Measurements from ENCODE around the gene NPLOC4. TPM values are rescaled to one million over a fixed set of nuclear protein-coding genes. Genes with fewer than 3 reads are reported as not detected.

The NPLOC4 gene
- total and polyA plus RNA-seq, 2 donors (not counting 1 experiment from before 2014, with no cell fraction given): 70.2 to 101 TPM

- Mint-ChIP-seq H3K9me3 (ENCODE audit: insufficient read depth) (no peaks in the 10 kb centered on the region), H3K4me1 (peaks cover 53% of the 10 kb centered on the region), H3K27me3 (no peaks in the 10 kb centered on the region), H3K4me3 (peak overlapping the region; percentile 97), H3K27ac (peak overlapping the region; percentile 94)
- Histone ChIP-seq H3K4me1 (ENCODE audit: control insufficient read depth in 2 of 2, insufficient read depth in 2 of 2, low read length in 2 of 2) (peaks cover 30 to 51% of the 10 kb centered on the region in 2 donors), H3K4me3 (ENCODE audit: control extremely low read depth in 1 of 5, extremely low read depth in 1 of 5, insufficient read depth in 1 of 5, low read depth in 2 of 5, low read length in 4 of 5) (peak overlapping the region; percentile 73 to 96 (median 86)), H4K20me1 (ENCODE audit: control insufficient read depth, insufficient read depth, low read length, poor library complexity, severe bottlenecking) (peaks cover 44% of the 10 kb centered on the region), H2AFZ (ENCODE audit: insufficient read depth, low read depth, low read length, poor library complexity, severe bottlenecking) (no peak overlapping the region), H3K79me2 (ENCODE audit: control insufficient read depth, insufficient read depth, low read length) (peaks cover 49% of the 10 kb centered on the region), H3K27ac (ENCODE audit: low read length in 2 of 2) (peak overlapping the region; percentile 20 to 81), H3K27me3 (replicated peaks in 1 of 4; ENCODE audit: control extremely low read depth in 1 of 4, control insufficient read depth in 3 of 4, insufficient read depth in 4 of 4, low read length in 3 of 4) (no peaks in the 10 kb centered on the region), H3K36me3 (replicated peaks in 1 of 2; ENCODE audit: control extremely low read depth in 1 of 2, control insufficient read depth in 1 of 2, extremely low read depth in 1 of 2, insufficient read depth in 2 of 2, low read length in 1 of 2) (peaks cover 0 to 36% of the 10 kb centered on the region in 2 experiments), H3K9ac (ENCODE audit: low read length) (peak overlapping the region; percentile 93), H3K9me3 (ENCODE audit: control extremely low read depth in 1 of 3, control insufficient read depth in 2 of 3, insufficient read depth in 1 of 3, low read length in 2 of 3) (no peaks in the 10 kb centered on the region), H3K4me2 (replicated peaks; ENCODE audit: low read depth, low read length, poor library complexity, severe bottlenecking) (peak overlapping the region; percentile 99)
- WGBS (ENCODE audit: insufficient coverage): 2% methylated on average over 46 of the region's 48 CpGs
- CTCF ChIA-PET: interaction anchor here (0.6 to 3.4 kb wide), 10 partner anchors 8 to 258 kb away, joined by 4 to 17 read pairs (median 6); partner anchors contain the start of gene BAHCC1
- TF ChIP-seq EZH2 (IDR thresholded peaks at IDR 0.05; ENCODE audit: borderline replicate concordance, insufficient read depth, low read depth, low read length, poor library complexity, severe bottlenecking) (no peak), CTCF (IDR thresholded peaks at IDR 0.05) (no peak)
- POLR2A ChIA-PET: interaction anchor here (0.7 to 1.4 kb wide), 3 partner anchors 23 to 114 kb away, joined by 3 to 9 read pairs (median 3); no protein-coding TSS in a partner anchor
- DNase-seq: peak; percentile 66
- no peak for ATAC-seq (ENCODE audit: low read depth)
- intact Hi-C loops (cut with micrococcal nuclease): loop anchor here (5.0 to 10.0 kb wide), 3 partner anchors 216 to 1714 kb away; partner anchors contain the start of genes CBX8 and SLC38A10
Observed at GRCh38 chr17:81510785-81511553, 125.9 kb downstream of the NPLOC4 start.
